HG03342 (cell line): ENCODE data around the gene ZNRF1.
A peak's percentile ranks its signal among the peaks of the same experiment; 100 is the strongest.

Experiments
- ATAC-seq: cut with Tn5 transposase; IDR thresholded peaks from one replicate; pipeline ENCODE4 v1.9.1; 2021; ENCODE audit warnings: mild to moderate bottlenecking, moderate library complexity; ENCODE audit not compliant: unreplicated experiment

ZNRF1 gene

DNA sequence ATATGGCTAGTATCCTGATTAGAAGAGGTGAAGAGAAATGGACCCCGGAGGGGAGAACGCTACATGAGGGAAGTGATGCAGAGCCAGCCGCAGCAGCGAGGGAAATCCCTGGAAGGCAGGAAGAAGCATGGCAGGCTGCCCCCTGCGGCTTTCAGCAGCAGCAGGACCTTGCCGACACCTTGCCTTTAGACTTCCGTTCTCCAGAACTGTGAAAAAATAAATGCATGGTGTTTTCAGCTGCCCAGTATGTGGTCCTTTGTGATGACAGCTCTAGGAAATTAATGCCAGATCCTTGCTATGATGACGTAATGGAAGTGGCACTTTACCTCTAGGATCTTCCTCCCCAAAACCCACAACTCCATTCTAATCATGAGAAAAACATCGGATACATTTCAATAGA is 139.8 kb downstream of the ZNRF1 start:
- no peak for ATAC-seq

DNA sequence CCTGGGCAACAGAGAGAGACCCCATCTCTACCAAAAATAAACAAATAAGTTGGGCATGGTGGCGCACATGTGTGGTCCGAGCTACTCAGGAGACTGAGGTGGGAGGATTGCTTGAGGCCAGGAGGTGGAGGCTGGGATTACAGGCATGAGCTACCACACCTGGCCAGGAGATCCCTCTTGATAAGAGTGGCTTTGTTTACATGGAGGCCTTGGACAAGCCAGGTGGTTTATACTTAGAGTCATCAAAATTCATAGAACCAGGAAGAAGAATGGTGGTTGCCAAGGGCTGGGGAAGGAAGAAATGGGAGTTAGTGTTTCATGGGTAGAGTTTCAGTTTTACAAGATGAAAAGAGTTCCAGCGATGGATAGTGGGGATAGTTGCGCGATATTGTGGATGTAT is 140.7 kb downstream of the ZNRF1 start:
- ATAC-seq: no peak

DNA sequence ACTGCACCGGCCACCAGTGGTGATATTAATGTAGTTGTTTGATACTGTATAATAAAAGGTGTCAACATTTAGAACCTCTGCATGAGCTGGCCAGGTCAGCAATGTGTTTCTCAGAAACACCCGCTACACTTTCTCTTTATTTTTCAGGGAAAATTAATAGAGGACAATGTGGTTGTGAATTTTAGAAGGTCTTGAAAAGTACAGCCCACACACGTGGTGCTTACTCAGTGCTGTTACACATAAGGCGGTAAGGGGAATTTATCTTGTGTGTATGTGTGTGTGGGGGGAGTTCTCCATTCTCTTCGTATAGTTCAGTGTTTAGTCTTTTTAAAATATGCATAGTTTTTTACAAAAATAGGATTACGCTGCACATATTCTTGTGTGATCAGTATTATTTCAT is 145.1 kb downstream of the ZNRF1 start:
- no peak for ATAC-seq

DNA sequence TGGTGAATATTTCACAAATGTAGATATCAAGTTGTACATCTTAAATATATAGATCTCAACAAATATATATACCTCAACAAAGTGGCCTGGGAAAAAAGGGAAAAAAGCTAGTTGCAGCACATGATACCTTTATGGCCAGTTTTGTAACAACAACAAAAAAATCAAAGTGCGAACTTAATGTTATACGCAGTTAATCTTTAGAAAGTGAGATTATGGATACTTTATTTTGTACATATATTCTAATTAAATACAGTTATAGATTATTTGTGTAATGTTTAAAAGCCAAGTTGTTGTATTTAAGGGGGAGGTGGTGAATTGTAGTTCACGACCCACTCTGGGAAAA is 149.1 kb downstream of the ZNRF1 start:
- ATAC-seq: no peak

DNA sequence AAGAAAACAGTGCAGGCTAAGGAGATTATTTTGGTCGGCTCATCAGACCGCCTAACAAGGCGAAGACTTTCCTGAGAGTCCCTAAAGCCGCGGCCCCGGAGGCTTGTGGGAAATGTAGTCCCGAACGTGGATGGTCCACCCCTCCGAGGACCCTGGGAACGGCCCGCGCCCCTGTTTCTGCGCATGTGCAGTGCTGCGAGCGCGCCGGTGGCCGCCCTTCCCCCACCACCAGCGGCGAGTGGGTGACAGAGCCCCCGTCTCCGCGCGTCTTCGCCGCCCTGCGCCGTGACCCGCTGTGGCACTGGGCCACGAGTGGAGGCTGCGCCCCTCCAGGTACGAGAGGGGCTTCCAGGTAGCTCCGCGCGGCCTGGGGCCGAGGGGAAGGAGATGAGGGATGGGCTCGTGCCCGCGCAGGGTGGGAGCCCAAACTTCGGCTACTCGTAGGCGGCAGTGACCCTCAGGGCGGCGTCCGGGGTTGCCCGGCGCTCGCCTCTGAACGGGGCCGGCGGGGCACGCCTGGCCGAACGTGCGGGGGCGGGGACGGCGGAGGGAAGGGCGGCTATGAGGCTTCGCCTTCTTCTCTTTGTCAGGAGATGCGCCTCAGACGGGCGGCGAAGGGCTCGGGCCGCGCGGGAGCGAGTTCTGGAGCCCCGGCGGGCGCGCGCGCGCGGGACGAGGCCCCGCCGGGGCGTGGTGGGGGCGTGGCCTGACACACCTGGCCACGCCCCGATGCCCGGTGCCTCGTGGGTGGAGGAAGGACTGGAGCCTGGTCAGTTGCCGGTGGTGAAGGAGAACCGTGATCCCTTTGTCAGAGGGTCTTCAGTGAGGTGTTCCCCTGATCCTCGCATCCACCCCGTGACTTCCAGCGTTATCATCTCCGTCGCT is 149.7 kb downstream of the ZNRF1 start, which contains the start of gene ZFP1:
Gene ZFP1, plus strand, starts transcription at position 214 of the 885 bp plus-strand sequence. CDS start 4,428 bp downstream, outside the sequence.
- peak; percentile 81 for ATAC-seq

DNA sequence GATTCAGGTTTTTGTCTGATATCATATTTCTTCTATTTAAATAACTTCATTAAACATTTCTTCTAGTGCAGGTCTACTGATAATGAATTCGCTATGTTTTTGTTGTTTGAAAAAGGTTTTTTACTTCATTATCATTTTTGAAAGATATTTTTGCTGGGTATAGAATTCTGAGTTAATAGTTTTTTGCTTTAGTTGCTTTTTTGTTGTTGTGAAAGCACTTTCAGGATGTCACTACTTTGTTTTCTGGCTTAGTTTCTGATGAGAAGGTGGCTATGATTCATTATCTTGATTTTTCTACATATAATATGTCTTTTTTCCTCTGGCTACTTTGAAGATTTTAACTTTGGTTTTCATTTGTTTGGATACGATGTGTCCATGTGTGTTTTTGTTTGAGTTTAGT is 153.0 kb downstream of the ZNRF1 start:
- no peak for ATAC-seq

DNA sequence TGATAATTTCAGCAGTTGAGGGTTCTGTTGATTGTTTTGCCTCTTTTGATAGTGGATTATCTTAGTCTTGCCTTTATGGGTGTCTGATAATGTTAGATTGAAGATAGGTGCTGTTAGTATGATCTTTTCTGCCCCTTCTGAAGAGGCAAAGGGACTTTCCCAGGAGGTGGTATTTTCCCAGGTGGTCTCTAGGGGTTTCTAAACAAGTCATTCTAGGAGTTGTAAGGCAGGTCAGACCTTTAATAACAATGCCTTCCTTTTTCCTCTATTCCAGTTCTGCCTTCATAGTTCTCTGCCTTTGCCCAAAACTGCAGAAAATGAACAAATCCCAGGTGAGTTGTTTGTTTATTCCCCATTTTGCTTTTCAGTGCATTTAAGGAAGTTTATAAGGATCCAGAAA is 153.8 kb downstream of the ZNRF1 start:
- ATAC-seq: no peak

DNA sequence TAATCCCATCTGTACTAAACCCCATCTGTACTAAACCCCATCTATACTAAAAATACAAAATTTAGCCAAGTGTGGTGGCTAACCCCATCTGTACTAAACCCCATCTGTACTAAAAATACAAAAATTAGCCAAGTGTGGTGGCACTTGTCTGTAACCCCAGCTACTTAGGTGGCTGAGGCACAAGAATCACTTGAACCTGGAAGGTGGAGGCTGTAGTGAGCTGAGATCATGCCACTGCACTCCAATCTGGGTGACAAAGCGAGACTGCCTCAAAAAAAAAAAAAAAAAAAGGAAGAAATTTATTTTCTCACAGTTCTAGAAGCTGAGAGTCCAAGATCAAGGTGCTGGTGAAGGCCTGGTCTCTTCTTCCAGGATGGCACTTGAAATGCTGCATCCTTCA is 161.6 kb downstream of the ZNRF1 start:
- no peak for ATAC-seq
